Stimulated activated CD4-positive, alpha-beta T cell treated with anti-CD3 and anti-CD28 coated beads, Interleukin-15, amount 100 ng/mL, for 48 hours (primary cell): Measurements from ENCODE around the gene SLC7A5.

Experiments
- DNase-seq, 2 donors: peaks; one replicate each; pipeline ENCODE4 v3.0.0-alpha.2; 2020; ENCODE audit warnings: low read depth in 2 of 2

Gene SLC7A5

DNA sequence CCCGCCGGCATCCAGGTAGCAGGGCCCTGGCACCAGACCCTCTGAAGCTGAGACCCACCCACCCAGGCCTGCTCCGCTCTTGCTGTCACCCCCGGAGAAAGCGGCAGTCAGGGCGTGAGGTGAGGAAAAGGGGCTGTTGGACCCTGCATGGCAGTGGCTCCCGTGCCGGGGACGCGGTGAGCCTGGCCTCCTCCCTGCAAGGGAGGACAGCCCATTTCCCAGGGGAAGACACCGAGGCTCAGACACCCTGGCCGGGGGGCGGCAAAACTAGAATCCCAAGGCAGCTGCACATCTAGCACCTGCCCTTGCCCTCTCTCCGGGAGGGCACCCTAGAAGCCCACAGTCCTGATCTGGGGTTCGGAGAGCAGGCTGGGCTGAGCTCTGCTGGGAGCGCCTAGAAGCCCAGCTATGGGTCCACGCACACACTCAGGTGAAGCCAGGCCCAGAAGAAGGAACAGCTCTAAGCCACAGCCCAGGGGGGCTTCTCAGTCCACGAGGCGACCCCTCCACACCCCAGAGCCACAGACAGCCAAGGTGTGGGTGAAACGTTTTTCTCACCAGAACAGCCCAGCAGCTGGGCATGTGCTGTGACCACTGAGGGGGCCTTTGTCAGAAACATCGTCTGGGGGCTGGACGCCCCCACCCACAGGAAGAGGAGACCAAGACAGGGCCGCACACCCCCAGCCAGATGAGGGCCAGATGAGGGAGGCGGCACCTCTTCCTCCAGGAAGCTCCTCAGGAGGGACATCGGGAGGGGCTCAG, 22.4 kb downstream of the SLC7A5 start:
- DNase-seq: no peak

DNA sequence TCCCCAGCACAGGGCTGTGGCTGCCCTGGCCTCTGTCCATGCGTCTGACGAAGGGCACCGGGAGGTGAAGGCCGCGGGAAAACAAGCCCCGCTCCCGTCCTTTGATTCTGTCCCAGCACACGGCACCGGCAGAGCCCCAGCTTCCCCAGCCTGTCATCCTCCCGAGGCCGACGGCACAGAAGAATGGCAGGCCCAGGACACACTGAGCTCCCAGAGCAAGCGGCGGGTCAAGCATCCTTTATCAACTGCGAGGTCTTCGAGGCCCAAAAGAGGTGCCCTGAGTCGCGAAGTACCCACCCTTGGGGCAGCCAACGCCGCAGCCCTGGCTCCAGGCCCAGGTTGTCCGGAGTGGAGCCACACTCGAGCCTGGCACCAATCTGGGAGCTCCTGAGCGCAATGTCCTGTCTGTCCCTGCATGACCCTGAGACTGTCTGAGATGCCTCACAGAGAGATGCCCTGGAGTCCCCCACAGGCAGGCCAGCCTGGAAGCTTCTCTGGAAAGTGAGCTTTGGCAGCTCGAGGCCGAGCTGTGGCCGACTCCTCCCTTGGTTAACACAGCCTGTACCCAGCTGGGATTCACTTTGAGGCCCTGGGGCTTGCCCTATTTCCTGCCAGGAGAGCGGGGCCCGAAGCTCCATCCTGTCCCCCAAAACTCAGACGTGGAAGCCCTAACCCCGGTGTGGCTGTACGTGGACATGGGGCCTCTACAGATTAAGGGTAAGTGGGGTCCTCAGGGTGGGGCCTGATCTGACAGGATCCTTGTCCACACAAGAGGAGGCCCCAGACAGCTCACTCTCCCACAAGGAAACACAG, 23.3 kb downstream of the SLC7A5 start:
- no peak for DNase-seq

DNA sequence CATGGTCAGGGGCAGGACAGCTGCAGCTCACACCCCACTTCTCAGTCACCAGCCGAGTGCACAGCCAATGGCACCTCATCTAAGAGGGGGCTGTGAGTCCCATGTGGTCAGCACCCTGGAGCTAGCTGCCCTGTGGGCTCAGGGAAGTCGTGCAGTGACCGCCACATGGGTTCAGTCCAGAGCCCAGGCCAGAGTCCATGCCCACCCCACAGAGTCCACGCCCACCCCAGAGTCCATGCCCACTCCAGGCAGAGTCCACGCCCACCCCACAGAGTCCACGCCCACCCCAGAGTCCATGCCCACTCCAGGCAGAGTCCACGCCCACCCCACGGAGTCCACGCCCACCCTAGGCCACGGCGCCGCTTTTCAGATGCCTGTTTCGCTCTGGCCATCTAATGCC, 24.1 kb downstream of the SLC7A5 start:
- no peak for DNase-seq

DNA sequence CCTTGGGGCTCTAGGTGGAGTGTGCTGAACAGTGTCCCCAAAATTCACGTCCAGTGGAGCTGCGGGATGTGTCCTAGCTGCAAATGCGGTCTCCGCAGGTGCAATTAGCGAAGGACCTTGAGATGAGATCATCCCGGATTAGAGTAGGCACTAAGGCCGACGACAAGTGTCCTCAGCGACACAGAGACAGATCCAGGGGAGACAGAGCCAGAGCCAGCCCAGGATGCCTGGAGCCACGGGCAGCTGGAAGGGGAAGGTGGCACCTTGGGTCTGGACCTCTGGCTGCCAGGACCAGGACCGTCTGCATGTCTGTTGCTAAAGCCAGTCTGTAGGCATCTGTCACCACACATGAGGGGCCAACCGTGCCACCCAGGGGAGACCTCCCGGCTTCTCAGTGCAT, 24.5 kb downstream of the SLC7A5 start:
- DNase-seq: no peak

DNA sequence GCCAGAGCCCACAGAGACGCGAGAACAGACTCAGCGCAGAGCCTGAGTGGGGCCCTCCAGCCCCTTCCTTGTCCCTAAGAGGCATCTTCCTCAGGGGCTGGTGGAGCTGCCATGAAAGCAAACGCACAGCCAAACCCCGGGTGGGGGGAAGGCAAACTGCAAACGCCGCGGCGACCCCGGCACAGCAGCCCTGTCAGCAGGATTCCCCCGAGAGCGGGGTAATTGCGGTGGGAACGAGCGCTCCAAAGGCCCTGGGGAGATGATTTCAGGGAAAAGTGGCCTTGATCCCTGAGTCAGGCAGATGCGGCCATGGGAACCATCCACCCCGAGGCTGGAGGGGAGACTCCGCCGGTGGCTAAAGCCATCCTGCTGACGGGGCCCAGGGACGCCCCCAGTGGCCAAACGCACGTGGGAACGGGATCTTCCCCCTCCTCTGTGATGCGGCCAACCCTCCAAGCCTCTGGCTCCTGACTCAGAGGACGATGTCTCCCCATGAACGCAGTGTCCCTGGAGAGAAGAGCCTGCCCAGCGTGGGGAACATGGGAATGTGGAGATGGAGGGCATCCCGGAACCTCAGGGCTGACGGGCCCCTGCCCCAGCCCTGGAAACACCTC, 25.1 kb downstream of the SLC7A5 start:
- DNase-seq: no peak

DNA sequence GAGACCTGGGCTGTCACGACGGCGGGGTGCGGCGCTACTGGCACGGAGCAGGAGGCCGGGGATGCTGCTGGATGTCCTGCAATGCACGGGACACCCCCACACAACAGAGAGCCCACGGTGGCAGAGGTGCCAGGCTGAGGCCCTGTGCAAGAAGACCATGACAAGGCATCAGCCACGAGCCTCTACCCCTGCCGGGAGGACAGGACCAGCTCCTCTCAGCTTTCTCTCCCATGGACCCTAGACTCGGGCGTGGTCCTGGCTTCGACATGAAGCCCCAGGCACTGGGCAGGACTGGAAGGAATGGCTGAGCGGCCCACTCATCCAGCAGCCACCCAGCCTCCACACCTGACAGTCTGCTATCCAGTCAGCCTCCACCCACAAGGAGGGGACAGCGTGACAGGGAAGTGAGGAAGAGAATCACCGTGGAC, 25.6 kb downstream of the SLC7A5 start:
- no peak for DNase-seq

DNA sequence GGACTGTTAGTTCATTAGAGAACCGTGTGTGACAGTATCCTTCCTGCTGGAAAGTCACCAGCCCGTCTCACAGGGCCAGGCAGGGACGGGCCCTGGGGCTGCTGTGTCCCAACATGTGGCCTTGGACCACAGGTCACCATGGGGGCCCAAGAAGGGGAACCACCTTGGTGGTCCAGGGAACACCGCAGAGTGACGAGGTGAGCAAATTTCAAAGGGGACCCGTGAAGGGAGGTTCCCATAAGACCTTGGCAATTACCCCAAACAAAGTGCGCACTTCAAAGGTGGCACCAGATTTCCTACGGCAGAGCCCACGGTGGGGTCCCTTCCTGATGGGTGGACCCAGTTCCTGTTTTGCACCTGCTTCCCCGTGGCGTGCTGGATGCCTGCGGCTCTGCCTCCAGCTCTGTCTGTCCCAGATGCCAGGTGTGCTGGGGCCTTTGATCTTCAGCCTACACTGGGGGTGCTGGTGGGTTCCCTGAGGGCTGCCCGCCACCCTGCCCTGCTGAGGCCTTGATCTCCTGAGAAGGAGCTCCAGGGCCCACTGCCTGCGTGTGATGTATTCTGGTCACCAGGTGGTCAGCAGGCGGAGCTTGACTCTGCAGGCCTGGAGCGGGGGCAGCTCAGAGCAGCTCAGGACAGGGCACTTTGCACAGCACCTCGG, 27.0 kb downstream of the SLC7A5 start:
- no peak for DNase-seq

DNA sequence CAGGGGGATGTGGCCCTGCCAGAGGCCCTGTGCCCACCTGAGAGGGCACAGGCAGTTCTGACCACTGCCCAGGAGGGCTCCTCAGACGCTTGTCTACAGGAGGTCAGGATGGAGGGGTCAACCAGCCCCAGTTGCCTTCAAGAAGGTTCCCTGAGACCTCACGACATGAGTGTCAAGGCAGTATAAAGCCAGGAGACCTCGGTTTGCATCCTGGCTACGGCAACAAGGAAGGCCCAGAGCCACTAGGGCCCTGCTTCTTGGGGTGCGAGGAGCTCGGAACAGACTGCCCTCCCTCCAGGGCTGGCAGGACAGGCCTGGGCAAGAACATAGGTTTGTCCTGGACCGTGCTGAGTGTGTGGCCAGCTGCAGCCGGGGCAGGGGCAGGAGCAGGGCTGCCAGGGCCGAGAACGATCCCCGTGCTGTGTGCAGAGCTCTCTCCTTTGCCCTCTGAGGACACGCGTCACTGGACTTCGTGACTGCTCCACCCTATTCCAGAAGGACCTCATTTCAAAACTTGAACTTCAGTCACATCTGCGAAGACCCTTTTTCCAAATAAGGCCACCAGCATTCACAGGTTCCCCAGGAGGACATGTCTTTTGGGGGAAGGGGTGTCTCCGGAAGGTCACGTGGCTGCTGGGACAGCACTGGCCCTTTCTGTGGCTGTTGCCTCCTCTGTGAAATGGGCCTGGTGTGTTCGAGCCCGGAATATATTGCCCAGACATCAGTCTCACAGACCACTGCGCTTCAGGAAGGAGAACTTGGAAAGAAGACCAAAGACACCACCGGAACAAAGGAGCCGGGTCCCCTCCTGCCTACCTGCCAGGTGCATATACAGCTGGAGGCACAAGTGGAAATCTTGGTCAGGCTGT, 27.7 kb downstream of the SLC7A5 start:
- no peak for DNase-seq

DNA sequence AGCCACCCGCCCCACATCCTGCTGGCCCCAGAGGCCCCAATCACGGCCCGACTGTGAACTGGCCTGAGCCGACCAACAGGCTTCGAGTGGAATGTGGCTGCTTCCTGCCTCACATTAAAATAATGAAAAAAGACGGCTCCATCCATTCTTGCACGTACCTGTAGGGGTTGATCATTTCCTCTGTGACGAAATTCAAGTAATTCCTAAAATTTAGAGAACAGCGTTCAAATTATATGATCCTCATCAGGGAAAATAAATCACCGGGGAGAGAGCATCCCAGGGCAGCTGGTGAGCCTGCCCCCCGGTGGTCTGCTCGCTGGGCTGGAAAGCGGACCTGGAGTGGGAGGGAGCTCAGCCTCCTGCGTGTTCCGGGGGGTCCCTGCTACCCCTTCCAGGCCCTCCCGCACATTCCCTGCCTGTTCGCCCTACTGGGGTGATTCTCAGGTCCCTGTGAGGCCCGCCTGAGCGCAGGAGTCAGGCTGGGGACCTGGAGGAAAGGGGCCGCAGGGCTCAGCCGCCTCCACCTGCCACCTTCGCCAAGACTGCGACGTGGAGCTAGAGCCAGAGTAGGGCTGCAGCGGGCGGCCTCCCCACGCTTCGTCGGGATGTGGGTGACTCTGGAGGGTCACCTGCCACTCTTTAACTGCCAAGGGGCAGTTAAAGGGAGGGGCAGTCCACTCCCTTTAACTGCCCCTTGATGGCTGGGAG, 28.9 kb downstream of the SLC7A5 start:
- no peak for DNase-seq

DNA sequence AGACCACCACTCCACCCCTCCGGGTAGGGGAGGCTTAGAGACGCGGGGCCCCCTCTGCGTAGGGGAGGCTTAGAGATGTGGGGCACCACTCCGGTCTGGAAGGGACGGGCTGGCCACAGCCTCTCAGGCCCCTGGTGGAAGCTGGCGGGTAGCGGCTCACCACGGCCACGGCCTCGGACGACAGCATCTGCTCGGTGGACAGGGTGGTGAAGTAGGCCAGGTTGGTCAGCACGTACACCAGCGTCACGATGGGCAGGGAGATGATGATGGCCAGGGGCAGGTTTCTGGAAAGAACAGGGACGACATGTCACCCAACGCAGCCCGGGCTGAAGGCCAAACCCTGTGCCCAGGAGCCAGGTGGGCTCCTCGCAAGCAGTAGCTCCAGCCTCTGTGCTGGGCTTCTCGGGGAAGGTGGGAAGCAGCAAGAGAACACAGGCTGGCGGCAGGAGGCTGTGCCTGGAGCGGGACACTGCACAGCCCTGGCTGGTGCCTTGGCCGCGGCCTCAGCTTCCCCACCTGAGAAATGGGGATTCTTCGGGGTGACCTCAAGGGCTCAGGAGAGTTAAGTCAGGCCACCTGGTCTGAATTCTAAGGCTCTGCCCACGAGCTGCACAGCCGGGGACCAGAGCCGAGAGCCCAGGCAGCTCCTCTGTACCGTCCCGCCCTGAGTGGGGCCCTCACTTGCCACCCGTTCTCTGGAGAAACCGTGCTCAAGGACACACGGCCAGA, 29.6 kb downstream of the SLC7A5 start:
- no peak for DNase-seq

DNA sequence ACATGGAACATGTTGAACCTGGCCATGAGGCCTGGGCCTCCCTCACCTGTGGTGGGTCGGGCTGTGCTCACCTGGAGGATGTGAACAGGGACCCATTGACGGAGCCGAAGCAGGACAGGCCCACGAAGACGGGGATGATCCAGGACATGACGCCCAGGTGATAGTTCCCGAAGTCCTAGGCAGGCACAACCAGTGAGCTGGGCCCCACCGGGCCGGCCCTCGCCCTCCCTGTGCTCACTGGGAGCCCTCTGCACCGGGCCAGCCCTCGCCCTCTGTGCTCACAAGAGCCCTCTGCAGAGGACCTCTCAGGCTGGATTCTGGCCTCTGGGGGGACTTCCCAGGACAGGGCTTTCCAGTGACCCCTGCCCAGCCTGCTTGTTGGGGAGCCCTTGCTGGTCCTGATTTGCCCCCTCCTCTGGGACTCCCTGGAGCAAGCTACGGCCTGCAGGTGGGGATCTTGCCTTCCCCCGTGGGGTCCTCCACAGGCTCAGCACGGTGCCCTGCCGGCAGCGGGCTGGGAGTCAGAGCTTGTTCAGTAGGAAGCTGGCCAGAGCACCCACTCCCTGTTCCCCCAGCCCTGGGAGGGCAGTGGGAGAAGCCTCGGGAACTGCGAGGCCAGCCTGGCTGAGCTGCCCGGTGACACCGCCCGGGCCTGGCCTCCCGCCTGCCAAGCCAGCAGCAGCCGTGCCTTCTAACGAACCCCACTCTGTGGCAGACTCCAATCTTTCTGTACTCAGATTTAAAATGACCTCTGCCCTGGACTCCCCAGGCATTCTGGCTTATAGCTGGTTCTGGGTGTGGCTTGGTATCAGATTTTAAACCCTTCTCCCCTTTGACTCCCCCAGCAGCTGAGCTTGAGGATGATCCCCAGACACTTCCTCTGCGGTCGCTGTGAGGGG, 30.4 kb downstream of the SLC7A5 start:
- no peak for DNase-seq

DNA sequence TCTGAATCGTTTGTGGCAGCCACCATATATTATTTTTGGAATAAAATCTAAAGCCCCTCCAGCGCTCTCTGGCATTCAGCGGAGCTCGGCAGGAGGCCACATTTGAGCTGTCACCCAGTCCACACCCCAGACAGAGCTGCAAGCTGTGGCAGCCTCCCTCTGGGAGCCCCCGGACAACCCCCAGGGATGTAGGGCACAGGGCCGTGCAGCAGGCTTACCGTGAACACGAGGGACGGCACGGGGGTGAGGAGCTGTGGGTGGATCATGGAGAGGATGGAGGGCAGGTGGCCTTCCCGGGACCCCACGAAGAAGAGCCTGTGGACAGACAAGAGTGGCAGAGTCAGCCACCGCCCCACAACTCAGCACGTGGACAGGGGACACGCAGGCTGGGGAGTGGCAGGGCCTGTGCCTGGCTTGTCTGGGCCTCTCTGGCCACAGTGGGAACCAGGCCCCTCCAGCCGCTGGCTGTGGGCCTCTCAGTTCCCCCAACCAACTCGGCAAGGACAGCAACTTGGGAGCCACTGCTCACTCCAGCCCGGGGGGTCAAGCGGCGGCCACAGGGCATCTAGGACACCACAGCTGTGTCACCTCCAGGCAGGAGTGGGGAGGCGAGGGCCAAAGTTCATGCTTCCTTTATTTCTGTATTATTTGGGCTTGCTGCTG, 31.5 kb downstream of the SLC7A5 start:
- no peak for DNase-seq

DNA sequence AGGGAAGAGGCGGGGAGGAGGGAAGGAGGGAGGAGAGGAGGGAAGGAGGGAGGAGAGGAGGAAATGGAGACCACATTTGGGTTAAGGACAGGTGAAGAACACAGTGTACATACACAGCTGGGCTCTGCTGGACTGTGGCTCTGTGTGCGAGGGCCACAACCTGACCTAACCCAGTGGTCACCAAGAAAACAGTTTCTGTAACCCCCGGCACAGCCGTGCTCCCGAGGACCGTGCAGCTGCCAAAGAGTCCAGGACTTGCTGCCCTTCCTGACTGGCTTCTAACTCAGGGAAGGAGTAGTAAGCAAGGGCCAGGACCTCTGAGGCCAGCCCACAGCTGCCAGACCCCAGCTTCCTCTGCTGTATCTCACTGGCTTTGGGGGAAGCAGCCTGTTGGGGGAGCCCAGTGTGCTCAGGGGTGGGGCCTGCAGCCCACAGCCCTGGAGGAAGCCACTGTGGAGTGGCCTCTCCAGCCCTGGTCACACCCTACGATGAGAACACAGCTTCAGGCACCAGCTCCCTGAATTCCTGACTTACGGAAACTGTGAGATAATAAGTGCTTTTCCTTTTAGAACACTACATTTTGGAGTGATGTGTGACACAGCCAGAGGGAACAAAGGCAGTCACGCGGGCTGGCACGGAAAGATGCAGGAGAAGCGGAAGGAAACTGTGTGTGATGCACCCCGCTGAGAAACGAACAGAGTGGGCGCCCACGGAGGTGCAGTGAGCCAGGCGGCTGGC, 32.3 kb downstream of the SLC7A5 start:
- DNase-seq: no peak

DNA sequence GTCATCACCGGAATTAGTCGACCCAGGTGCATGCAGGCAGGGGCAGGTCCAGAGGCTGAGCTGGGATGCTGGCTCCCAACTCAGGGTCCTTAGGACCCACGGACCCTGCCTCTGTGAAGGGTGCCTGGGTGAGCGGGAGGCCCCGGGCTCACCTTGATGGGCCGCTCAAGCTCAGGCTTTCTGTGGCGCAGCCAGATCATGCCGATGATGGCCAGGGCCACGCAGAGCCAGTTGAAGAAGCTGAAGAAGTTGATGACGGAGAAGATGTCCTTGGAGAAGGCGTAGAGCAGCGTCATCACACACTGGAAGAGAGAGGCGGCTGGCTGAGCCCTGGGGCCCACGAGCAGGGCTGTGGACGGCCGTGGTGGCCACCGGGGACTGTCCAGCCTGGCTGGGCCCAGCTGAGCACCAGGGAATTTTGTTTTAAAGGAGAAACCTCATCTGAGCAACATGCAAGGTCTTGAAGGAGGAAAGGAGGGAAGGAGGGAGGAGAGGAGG, 32.9 kb downstream of the SLC7A5 start:
- no peak for DNase-seq

DNA sequence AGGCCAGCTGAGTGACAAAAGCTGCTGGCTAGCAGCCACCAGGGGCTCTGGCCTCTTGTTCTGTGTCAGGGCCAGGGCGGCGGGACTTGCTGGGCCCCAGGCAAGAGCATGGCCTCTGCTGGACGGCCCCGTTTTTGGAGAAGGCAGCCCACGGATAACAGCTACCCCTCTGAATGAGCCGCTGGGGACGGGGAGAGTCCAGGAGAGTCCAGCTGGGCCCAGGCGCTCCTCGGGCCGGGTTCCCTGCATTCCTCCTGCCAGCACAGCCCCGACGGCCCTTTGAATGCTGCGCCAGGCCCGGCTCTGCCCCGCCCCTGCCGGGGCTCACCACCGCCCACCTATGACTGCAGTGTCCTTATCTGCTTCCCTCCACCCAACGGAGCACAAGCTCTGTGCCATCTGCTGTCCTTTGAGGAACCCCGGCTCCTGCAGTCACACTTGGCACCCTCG, 33.4 kb downstream of the SLC7A5 start:
- no peak for DNase-seq

DNA sequence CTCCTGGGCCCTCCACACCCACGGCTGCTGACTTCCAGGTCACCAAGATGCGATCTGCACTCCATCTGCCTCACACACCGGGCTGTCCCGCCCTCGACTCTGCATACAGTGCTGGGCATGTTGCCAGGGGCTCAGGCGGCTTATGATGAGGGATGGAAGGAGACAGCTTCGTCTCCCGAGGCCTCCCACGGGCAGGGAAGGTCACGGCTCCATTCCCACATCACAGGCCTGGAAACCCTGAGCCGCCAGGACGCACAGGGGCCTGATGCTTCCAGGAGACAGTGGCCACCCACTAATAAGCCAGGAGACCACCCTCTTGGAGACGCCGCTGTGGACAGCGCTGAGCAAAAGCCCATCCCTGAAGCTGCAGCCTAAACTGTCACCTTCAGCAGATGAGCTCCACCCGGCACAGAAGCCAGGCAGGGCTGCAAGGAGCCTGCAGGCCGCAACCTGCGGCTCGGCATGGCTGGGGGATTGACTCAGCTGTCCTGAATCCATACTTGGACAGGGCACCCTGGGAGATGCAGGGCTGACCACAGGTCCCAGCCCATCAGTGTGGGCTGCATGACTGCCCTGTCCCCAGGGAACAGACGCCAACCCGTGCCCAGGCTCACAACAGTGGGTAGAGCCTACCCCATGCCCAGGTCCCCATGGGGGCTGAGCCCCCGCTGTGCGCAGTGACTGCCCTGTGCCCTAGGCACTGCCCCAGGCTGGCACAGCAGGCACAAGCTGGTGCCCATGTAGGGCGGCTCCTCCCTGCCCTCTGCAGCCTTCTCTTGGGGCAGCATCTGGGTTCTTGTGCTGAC, 34.4 kb downstream of the SLC7A5 start:
- DNase-seq: no peak
